ENCODE results near the gene HASPIN.

HASPIN gene

DNA sequence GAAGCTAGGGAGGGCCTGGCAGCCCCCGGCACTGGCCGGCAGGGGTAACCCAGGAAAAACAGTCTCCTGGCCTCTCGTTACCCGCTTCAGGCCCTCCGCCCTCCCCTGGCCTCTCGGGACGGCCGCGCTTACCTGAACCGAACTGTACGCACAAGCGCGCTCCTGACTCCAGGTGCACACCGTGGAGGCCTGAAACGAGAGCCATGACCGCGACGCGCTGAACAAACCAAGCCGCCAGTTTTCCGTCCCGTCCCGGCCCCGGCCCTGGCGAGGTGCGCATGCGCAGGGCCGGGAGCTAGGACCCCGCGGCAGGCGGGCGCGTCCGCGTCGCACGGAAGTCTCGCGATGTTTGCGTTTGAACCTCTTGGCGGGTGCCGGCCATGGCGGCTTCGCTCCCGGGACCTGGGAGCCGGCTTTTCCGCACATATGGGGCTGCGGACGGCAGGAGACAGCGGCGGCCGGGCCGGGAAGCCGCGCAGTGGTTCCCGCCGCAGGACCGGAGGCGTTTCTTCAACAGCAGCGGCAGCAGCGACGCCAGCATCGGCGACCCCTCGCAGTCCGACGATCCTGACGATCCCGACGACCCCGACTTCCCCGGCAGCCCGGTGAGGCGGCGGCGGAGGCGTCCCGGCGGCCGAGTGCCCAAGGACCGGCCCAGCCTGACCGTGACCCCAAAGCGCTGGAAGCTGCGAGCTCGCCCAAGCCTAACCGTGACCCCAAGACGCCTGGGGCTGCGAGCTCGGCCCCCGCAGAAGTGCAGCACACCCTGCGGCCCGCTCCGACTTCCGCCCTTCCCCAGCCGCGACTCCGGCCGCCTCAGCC, at the start of gene HASPIN:
HASPIN (plus strand) TSS at position 348 of the 822 bp plus-strand sequence; CDS start at position 381, 33 bp downstream.
- DNase-seq (ENCODE audit: low read depth in 2 of 2) = peak; percentile 89 to 92

DNA sequence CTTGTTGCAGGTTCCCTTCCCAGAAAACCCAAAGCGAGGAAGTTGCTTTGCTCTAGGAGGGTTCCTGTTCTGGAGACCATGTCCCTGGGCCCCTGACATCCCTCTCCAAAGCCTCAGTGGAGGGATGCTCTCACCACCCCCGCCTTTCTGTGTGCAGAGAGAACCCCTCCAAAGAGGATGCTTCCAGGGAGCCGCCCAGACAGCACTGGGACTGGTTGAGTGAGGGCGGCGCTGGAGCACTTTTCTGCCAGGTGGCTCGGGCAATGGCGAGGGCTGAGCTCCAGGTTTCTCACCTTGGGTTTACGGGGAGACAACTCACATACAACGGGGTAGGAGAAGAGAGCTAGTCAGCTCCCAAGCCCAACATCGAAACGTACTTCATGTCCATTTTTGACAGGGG, 47.8 kb upstream of the HASPIN start:
- no peak for DNase-seq (ENCODE audit: low read depth in 2 of 2)

- no peak for DNase-seq (ENCODE audit: low read depth in 2 of 2)
These were observed 45.4 kb upstream of the HASPIN start for GRCh38 chr17:3678095-3678820.

- DNase-seq (ENCODE audit: low read depth in 2 of 2) = no peak
These were observed 44.7 kb upstream of the HASPIN start for GRCh38 chr17:3678821-3679530.

DNA sequence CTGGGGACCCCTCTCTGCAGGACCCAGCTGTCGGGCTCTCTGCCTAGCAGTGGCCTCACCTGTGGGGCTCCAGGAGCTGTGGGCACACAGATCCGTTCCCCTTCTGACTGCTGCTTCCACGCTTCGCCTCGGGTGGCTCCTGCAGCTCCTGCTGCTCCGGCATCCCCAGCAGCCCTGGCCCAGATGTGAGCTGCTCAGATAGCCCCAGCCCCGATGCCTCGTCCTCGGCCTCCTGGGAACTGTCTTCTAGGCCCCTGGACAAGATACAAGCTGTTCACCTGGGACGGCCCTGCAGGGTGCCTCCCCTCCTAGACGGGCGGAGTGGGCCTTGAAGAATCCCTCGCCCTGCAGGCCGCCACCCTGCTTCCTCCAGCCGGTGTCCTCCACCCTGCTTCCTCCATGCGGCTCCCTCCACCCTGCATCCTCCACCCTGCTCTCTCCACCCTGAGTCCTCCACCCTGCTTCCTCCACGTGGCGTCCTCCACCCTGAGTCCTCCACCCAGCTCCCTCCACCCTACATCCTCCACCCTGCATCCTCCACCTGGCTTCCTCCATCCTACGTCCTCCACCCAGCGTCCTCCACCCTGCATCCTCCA, 44.1 kb upstream of the HASPIN start:
- no peak for DNase-seq (ENCODE audit: low read depth in 2 of 2)

DNA sequence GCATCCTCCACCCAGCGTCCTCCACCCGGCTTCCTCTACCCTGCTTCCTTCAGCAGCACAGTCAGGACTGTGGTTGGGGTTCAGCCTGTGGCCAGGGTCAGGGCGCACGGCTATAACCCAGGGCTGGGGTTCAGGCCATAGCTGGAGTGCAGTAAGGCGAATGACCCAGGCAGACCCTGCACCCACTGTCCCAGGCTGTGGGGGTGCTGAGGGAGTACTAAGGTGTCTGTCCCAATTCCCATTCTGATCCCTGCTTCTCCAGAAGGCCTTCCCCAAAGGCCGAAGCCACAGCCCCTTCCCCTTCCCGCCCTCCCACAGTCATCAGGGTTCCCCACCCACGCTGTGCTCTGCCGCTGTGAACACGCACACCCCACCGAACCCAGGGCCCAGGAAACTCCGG, 42.6 kb upstream of the HASPIN start:
- no peak for DNase-seq (ENCODE audit: low read depth in 2 of 2)

GRCh38 chr17:3681565-3681964, 42.1 kb upstream of the HASPIN start:
- DNase-seq (ENCODE audit: low read depth in 2 of 2) = no peak

GRCh38 chr17:3682033-3682432, 41.7 kb upstream of the HASPIN start:
- no peak for DNase-seq (ENCODE audit: low read depth in 2 of 2)

DNA sequence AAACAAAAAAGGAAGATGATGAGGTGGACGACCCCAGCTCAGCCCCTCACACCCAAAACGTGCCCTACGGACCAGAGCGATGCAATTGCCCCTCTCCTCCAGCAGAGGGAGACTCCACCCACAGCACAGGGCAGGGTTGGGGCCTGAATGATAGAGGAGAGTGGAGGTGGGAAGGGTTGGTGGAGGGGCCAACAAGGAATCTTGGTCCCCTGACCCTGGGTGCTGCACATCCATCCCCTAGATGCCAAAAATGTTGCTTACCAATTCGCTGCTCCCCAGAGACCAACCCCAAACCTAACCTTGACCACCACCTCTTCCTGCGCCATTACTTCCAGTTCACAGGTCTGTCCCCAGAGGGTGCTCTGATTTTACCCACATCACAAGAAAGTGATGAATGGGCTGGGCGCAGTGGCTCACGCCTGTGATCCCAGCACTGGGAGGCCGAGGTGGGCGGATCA, 40.6 kb upstream of the HASPIN start:
- DNase-seq (ENCODE audit: low read depth in 2 of 2) = peak; percentile 37 to 53

DNA sequence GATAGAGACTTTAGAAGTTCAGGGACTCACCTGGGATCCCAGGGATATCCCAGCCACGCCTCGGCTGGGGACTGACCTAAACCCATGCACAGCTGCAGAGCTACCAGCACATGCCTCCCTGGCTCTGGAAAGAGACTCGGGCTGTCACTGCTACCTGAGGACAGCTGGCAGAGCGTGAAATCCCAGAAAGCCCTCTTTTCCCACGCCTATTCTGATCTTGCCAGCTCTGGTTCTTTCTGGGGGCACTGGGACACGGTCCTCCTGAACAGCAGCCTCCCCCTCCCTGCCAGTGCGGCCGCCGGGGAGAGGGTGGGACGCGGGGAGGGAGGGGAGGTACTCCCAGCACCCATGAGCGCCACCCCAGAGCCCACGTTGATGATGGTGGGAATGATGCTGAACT, 38.5 kb upstream of the HASPIN start:
- DNase-seq (ENCODE audit: low read depth in 2 of 2) = no peak

DNA sequence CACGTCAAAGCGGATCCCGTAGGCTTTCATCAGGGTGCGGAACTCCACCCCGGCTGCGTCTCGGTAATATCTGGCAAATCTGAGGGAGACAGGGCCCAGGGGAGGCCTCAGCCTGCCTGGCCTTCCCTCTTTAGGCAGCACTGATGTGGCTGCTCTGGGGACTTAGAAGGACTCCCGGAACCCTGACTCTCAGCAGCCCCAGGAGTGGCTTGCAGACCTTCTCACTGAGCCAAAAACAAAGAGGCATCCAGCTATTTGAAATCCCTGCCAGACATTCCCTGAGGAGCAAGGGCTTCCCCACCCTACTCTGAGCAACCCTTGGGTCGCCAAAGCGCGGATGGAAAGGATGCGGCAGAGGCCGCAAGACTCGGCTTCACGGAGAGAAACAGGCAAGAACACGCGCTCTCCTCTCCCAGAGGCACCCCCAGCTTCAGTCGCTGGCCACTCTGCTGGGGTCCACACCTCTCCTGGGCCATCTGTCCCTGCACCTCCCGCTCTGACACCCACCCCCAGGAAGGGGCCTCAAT, 35.6 kb upstream of the HASPIN start:
- DNase-seq (ENCODE audit: low read depth in 2 of 2) = no peak

DNA sequence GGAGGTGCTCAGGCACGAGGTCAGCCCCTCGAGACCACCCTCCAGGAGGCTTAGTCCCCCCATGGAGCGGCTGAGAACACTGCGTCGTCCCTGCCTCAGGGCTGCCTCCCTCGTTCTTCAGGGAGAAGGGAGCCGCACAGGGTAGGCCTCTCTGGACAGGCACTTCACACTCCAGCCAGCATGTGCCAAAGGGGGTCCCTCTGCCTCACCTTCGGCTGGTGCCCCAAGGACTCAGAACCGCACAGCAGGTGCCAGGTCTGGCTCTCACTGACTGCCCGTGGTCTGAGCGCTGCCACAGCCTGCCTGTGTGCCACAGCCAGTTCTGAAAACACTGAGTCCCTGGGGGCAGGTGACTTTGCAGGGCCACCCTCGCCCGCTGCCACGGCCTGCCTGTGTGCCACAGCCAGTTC, 34.8 kb upstream of the HASPIN start:
- no peak for DNase-seq (ENCODE audit: low read depth in 2 of 2)

GRCh38 chr17:3689262-3690093, 34.2 kb upstream of the HASPIN start:
- DNase-seq (ENCODE audit: low read depth in 2 of 2) = no peak

DNA sequence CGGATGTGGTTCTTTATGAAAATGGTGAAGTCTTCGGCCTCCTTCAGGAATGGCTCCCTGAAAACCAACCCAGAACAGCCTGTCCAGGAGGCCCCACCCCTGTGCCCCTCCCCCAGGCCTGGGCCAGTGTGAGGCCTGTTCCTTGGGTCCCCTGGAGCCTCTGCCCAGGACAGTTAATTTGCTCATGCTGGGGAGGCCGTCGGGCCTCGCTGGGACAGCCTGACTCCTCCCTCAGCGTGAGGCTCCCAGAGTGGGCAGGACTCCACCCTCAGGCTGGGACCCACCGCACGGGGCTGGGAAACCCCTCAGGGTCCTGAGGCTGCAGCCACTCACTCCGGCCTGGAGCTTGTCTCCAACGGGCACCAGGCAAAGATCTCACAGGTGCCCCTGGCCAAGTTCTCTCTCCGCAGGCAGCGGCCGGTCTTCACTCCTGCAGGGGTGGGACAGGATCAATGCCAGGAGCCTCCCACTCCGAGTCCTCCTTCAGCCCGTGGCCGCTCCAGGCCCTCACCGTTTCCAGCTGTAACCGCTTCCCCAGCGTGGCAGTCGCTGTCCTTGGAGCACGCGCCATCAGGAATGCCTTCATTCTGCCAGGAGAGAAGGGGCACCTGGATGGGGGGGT, 33.5 kb upstream of the HASPIN start:
- no peak for DNase-seq (ENCODE audit: low read depth in 2 of 2)

GRCh38 chr17:3691617-3692067, 32.1 kb upstream of the HASPIN start:
- DNase-seq (ENCODE audit: low read depth in 2 of 2) = no peak

GRCh38 chr17:3692346-3692745, 31.4 kb upstream of the HASPIN start:
- DNase-seq (ENCODE audit: low read depth in 2 of 2) = no peak

DNA sequence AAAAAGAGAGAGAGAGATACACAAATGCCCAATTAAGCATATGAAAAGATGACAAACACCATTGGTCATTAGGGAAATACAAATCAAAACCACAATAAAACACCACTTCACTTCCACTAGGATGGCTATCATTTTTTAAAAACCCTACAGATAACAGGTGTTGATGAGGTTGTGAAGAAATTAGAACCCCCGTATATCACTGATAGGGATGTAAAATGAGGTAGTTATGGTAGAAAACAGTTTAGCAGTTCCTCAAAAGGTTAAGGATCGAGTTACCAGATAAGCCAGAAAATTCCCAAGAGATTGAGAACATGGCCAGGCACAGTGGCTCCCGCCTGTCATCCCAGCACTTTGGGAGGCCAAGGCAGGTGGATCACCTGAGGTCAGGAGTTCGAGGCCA, 30.6 kb upstream of the HASPIN start:
- DNase-seq (ENCODE audit: low read depth in 2 of 2) = no peak

DNA sequence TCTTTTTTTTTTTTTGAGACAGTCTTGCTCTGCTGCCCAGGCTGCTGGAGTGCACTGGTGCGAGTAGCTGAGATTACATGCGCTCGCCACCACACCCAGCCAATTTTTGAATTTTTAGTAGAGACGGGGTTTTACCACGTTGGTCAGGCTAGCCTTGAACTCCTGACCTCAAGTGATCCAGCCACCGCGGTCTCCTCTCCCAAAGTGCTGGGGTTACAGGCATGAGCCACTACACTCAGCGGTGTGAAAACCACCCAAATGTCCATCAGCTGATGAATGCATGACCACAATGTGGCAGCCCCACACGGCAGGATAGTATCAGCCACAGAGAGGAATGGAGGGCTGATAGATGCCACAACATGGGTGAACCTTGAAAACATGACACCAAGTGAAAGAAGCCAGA, 29.9 kb upstream of the HASPIN start:
- DNase-seq (ENCODE audit: low read depth in 2 of 2) = peak in 1 of 2 donors; percentile 26

- no peak for DNase-seq (ENCODE audit: low read depth in 2 of 2)
These were observed 28.5 kb upstream of the HASPIN start for GRCh38 chr17:3695129-3695722.
